ENCODE data around the gene SMS. TPM values are rescaled to one million over a fixed set of nuclear protein-coding genes. Genes with fewer than 3 reads are reported as not detected.

Gene SMS
- 359 TPM for polyA plus RNA-seq (2012; ENCODE audit: insufficient read length, low read depth)

- no peak for TF ChIP-seq SIN3A (IDR thresholded peaks at IDR 0.05; ENCODE audit: borderline replicate concordance, insufficient read depth, low read length)
- no peak for TF ChIP-seq REST (IDR thresholded peaks at IDR 0.05; ENCODE audit: insufficient read depth in 1 of 2, low read depth in 2 of 2, low read length in 2 of 2)
- 0 out of 2 replicates have a peak, but pooled peaks have one; percentile 50 for TF ChIP-seq TAF1 (IDR thresholded peaks at IDR 0.05; ENCODE audit: borderline replicate concordance, insufficient read depth, low read length)
These were observed at the start of gene SMS for GRCh38 chrX:21940356-21940829. SMS (plus strand) TSS chrX:21940709; CDS start chrX:21940825, 116 bp downstream.

DNA sequence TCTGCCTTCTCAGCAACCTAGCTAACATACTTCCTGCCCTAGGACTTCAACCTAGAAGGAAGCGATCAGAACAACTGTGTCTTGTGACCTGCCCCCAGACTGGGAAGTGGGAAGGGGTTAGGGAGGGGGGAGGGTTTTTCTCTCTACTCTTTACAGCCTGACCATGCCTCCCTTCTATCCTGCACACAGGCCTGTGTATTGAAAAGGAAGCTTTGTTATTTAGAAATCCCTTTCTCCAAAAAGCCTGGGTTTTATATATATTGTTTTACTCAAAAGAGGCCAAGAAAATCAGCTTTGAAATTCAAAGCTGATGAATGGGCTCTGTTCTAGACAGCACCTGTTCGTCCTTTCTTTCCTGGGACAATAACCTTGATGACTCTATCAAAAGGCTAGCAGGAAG is 35.2 kb upstream of the SMS start:
- TF ChIP-seq REST (IDR thresholded peaks at IDR 0.05; ENCODE audit: insufficient read depth in 1 of 2, low read depth in 2 of 2, low read length in 2 of 2) (no peak), TAF1 (IDR thresholded peaks at IDR 0.05; ENCODE audit: borderline replicate concordance, insufficient read depth, low read length) (no peak), SIN3A (IDR thresholded peaks at IDR 0.05; ENCODE audit: borderline replicate concordance, insufficient read depth, low read length) (no peak), POLR2AphosphoS5 (IDR thresholded peaks at IDR 0.05; ENCODE audit: low read depth, low read length) (no peak), FOXP2 (optimal IDR thresholded peaks at IDR 0.05; ENCODE audit: borderline replicate concordance, extremely low read depth, extremely low read length, insufficient read depth) (no peak)

- no peak for TF ChIP-seq POLR2AphosphoS5 (IDR thresholded peaks at IDR 0.05; ENCODE audit: low read depth, low read length)
- no peak for TF ChIP-seq FOXP2 (optimal IDR thresholded peaks at IDR 0.05; ENCODE audit: borderline replicate concordance, extremely low read depth, extremely low read length, insufficient read depth)
- no peak for TF ChIP-seq TAF1 (IDR thresholded peaks at IDR 0.05; ENCODE audit: borderline replicate concordance, insufficient read depth, low read length)
- no peak for TF ChIP-seq REST (IDR thresholded peaks at IDR 0.05; ENCODE audit: insufficient read depth in 1 of 2, low read depth in 2 of 2, low read length in 2 of 2)
- no peak for TF ChIP-seq SIN3A (IDR thresholded peaks at IDR 0.05; ENCODE audit: borderline replicate concordance, insufficient read depth, low read length)
These were observed 34.6 kb upstream of the SMS start for GRCh38 chrX:21905953-21906352.

DNA sequence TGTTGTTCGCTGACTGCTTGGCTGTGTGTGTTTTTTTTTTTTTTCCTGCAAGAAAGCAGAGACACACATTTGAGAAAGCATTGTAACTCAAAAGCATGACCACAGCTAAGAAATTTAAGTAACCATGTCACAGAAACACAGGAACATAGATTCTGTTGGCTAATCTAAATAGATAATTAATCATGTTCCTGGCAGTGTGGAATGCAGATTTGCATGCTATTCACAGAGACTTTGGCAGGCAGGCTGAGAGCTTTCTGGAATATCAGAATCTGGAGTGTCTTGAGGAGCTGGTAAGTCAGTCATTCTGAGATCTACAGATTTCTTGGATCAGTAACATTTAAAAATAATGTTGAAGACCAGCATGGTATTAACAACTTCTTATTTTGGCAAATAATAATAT is 33.2 kb upstream of the SMS start:
- no peak for TF ChIP-seq REST (IDR thresholded peaks at IDR 0.05; ENCODE audit: insufficient read depth in 1 of 2, low read depth in 2 of 2, low read length in 2 of 2)
- TF ChIP-seq FOXP2 (optimal IDR thresholded peaks at IDR 0.05; ENCODE audit: borderline replicate concordance, extremely low read depth, extremely low read length, insufficient read depth), result no peak
- no peak for TF ChIP-seq POLR2AphosphoS5 (IDR thresholded peaks at IDR 0.05; ENCODE audit: low read depth, low read length)
- TF ChIP-seq TAF1 (IDR thresholded peaks at IDR 0.05; ENCODE audit: borderline replicate concordance, insufficient read depth, low read length), result no peak
- no peak for TF ChIP-seq SIN3A (IDR thresholded peaks at IDR 0.05; ENCODE audit: borderline replicate concordance, insufficient read depth, low read length)

GRCh38 chrX:21911481-21911880 is 29.0 kb upstream of the SMS start:
- TF ChIP-seq POLR2AphosphoS5 (IDR thresholded peaks at IDR 0.05; ENCODE audit: low read depth, low read length), result no peak
- no peak for TF ChIP-seq SIN3A (IDR thresholded peaks at IDR 0.05; ENCODE audit: borderline replicate concordance, insufficient read depth, low read length)
- TF ChIP-seq REST (IDR thresholded peaks at IDR 0.05; ENCODE audit: insufficient read depth in 1 of 2, low read depth in 2 of 2, low read length in 2 of 2), result no peak
- TF ChIP-seq FOXP2 (optimal IDR thresholded peaks at IDR 0.05; ENCODE audit: borderline replicate concordance, extremely low read depth, extremely low read length, insufficient read depth), result no peak
- TF ChIP-seq TAF1 (IDR thresholded peaks at IDR 0.05; ENCODE audit: borderline replicate concordance, insufficient read depth, low read length), result no peak
